ENCODE results near the gene HDAC2. TPM values are rescaled to one million over a fixed set of nuclear protein-coding genes. Genes with fewer than 3 reads are reported as not detected.
A peak's percentile ranks its signal among the peaks of the same experiment; 100 is the strongest.
"Not testable (repeated sequence)": the region's sequence is repeated elsewhere in the genome, so short reads cannot be mapped to it uniquely, and the experiment has no call there.

Gene HDAC2
- total RNA-seq, 2 experiments from 2014 or later, result 115 to 125 TPM

GRCh38 chr6:113989675-113990074, 18.7 kb upstream of the HDAC2 start:
- Mint-ChIP-seq H3K36me3 (no peaks in the 10 kb centered on the region), H3K27ac (no peak overlapping the region), H3K4me1 (no peaks in the 10 kb centered on the region), H3K27me3 (peaks cover 8% of the 10 kb centered on the region), H3K9me3 (no peaks in the 10 kb centered on the region), H3K4me3 (no peak overlapping the region)
- no peak for DNase-seq

GRCh38 chr6:113982675-113983074, 11.7 kb upstream of the HDAC2 start:
- not testable (repeated sequence) for H3K4me1 Mint-ChIP-seq, H3K4me3 Mint-ChIP-seq, H3K27ac Mint-ChIP-seq, H3K36me3 Mint-ChIP-seq, DNase-seq, H3K27me3 Mint-ChIP-seq, H3K9me3 Mint-ChIP-seq

- Mint-ChIP-seq H3K4me1 (no peaks in the 10 kb centered on the region), H3K27me3 (peaks cover 4% of the 10 kb centered on the region), H3K9me3 (no peaks in the 10 kb centered on the region), H3K4me3 (no peak overlapping the region), H3K36me3 (no peaks in the 10 kb centered on the region), H3K27ac (no peak overlapping the region)
- DNase-seq, result no peak
Observed at GRCh38 chr6:113982055-113982550, 11.2 kb upstream of the HDAC2 start.

DNA sequence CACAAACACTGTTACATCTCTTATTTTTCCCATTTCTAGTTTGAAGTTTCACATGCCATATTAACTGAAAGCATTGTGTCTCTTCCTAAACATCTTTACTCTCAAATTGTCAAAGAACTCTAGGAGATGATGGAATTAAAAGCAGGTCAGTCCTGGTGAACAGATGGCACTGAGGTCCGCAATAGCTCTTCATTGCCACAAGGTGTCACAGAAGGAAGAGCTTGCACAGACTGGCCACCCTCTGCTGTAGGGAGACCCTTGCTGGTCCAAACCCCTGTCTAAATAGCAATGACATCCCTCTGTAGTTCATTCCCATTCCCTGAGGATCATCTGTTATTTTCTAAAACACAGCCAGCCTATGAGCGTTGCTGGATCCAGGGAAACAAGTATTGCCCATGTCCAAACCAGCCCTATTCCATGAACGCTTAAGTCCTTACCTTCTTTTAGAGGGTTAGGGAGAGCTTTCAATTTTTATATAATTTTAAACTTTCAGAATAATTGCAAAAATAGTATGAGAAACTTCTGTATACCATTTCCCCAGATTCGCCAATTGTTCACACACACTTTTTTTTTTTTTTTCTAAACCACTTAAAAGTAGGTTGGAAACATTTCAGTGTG, 10.1 kb upstream of the HDAC2 start:
- H3K36me3 Mint-ChIP-seq, result no peaks in the 10 kb centered on the region
- DNase-seq, result no peak
- peaks cover 4% of the 10 kb centered on the region for H3K27me3 Mint-ChIP-seq

DNA sequence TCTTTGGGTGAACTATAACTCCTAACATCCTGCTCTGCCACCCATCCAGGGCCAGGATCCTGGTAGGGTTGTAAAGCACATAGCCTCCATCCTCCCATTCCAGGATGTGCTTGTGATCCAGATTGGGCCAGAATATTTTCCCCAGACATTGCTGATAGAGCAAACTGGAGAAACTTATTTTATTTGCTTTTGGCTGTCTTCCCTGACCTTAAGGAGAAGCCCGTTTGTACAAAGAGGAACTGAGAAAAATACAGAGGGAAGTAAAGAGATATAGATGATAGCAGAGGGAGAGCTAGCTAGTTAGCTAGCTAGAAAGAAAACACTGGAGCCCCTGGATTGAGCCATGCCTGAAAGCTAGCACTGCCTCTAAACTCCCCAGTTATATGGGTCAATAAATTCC, 9.0 kb upstream of the HDAC2 start:
- no peak for DNase-seq
- Mint-ChIP-seq H3K4me3 (no peak overlapping the region), H3K9me3 (no peaks in the 10 kb centered on the region), H3K4me1 (no peaks in the 10 kb centered on the region), H3K36me3 (no peaks in the 10 kb centered on the region), H3K27ac (no peak overlapping the region), H3K27me3 (peaks cover 4% of the 10 kb centered on the region)

More for the DNA sequence above, 10.1 kb upstream of the HDAC2 start:
- no peak overlapping the region for H3K27ac Mint-ChIP-seq
- H3K9me3 Mint-ChIP-seq, result no peaks in the 10 kb centered on the region
- no peak overlapping the region for H3K4me3 Mint-ChIP-seq
- no peaks in the 10 kb centered on the region for H3K4me1 Mint-ChIP-seq

- no peaks in the 10 kb centered on the region for H3K9me3 Mint-ChIP-seq
- H3K4me1 Mint-ChIP-seq, result no peaks in the 10 kb centered on the region
- H3K27me3 Mint-ChIP-seq, result peaks cover 4% of the 10 kb centered on the region
- H3K27ac Mint-ChIP-seq, result no peak overlapping the region
- no peak for DNase-seq
- no peaks in the 10 kb centered on the region for H3K36me3 Mint-ChIP-seq
- no peak overlapping the region for H3K4me3 Mint-ChIP-seq
Observed at GRCh38 chr6:113978084-113978675, 7.2 kb upstream of the HDAC2 start.

DNA sequence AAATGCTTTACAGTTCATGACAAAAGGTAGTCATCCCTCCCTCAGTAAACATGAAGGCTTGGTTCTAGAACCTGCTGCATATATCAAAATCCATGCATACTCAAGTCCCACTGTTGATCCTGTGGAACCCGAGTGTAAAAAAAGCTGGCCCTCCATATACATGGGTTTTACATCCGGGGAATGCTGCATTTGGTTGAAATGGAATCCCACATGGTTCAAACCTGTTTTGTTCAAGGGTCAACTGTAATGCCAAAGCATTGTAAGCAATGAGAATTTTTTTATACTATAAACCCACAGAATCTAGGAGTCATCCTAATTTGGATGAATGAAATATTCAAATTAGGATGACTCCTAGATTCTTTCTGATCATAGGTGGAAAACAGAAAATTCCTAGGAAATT, 5.9 kb upstream of the HDAC2 start:
- no peaks in the 10 kb centered on the region for H3K36me3 Mint-ChIP-seq
- H3K4me1 Mint-ChIP-seq, result peaks cover 8% of the 10 kb centered on the region
- H3K27me3 Mint-ChIP-seq, result peaks cover 4% of the 10 kb centered on the region
- DNase-seq, result no peak
- H3K9me3 Mint-ChIP-seq, result no peaks in the 10 kb centered on the region
- H3K4me3 Mint-ChIP-seq, result no peak overlapping the region
- no peak overlapping the region for H3K27ac Mint-ChIP-seq

DNA sequence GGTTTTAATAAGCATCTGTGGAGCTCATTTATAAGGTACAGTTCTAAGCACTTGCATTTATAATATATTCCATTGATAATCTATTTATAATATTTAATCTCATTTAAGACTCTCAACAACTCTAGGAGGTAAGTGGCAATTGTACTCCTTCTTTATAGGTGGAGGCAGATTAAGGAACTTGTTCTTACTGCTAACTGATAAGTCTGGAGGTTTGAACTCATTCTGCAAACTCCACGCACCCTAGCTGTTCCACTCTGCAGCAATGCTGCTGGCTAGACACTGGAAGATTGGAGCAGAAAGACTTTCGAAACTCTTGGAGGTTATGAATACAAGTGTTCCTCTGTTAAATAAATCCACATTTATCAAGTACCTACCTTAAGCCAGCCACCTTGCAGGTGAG, 793 bp upstream of the HDAC2 start:
- peak overlapping the region; percentile 94 for H3K4me3 Mint-ChIP-seq
- H3K9me3 Mint-ChIP-seq, result no peaks in the 10 kb centered on the region
- no peak for DNase-seq
- peak overlapping the region; percentile 98 for H3K27ac Mint-ChIP-seq
- no peaks in the 10 kb centered on the region for H3K27me3 Mint-ChIP-seq
- H3K36me3 Mint-ChIP-seq, result peaks cover 9% of the 10 kb centered on the region
- peaks cover 30% of the 10 kb centered on the region for H3K4me1 Mint-ChIP-seq

DNA sequence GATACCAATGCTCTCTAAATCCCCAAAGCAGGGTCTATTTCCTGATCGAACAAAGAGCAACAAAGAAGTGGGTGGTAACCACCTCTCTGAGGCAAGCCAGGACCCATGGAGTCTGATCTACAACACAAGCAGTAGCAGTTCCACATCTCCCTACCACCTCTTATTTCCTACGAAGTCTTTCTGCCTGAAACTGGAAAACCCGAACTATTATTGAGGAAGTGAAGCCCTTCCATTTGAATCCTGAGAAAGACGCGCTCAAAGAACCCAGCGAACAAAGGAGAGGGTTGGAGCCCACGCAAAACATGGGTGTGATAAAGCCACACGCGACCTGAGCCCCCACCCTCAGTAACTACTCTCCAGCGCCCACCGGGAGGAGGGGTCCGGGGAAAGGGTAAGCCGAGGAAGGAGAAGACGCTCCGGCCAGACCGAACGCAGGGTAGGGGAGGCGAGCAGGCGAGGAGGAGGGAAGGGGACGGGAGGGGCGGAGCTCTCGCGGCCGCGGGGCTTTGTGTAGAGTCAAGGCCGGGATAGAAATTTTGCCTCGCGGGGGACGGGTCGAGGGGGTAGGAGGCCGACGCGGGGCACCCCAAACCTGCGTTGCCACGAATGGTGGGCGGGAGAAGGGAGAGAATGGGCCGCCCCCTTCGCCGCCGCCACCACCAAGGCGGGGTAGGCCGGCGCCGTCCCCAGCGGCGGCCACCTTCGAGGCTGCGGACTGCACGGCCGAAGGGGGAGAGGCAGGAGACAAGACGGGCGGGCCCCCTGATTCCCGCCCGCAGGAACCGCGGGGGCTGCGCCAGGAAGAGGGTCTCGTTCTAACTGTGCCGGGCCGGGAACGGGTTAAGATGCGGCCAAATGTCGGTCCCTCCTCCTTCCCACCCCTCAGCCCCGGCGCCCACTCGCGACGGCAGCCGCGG, 802 bp downstream of the HDAC2 start:
- H3K4me1 Mint-ChIP-seq, result peaks cover 34% of the 10 kb centered on the region
- peak overlapping the region; percentile 94 for H3K4me3 Mint-ChIP-seq
- H3K9me3 Mint-ChIP-seq, result no peaks in the 10 kb centered on the region
- H3K36me3 Mint-ChIP-seq, result peaks cover 12% of the 10 kb centered on the region
- no peaks in the 10 kb centered on the region for H3K27me3 Mint-ChIP-seq
- H3K27ac Mint-ChIP-seq, result peak overlapping the region; percentile 84
- peak; percentile 56 for DNase-seq

- peaks cover 45% of the 10 kb centered on the region for H3K4me1 Mint-ChIP-seq
Observed at GRCh38 chr6:113968472-113968871, 2.5 kb downstream of the HDAC2 start.

DNA sequence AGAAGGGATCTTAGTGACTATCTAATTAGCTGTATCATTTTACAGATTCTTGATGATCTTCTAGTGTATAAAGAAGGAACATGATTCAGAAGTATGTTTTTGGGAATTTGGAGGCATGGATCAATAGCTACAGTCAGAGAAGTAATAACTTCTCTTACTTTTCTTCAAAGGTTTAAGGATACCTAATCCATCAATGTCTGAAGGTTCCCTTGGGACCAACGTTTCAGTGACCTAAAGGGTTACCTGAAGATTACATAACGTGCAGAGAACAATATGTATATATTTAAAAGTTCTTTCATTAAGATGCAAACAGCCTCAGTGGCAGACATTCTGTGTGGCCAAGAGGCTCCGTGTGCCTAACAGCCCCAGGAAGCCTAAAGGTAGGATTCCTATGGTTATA, 3.2 kb downstream of the HDAC2 start:
- Mint-ChIP-seq H3K9me3 (no peaks in the 10 kb centered on the region), H3K27me3 (no peaks in the 10 kb centered on the region), H3K27ac (no peak overlapping the region), H3K36me3 (peaks cover 18% of the 10 kb centered on the region), H3K4me1 (peaks cover 45% of the 10 kb centered on the region), H3K4me3 (peak overlapping the region; percentile 9)
- no peak for DNase-seq

More at GRCh38 chr6:113968472-113968871, 2.5 kb downstream of the HDAC2 start:
- H3K27ac Mint-ChIP-seq, result no peak overlapping the region
- peak overlapping the region; percentile 94 for H3K4me3 Mint-ChIP-seq
- no peak for DNase-seq
- no peaks in the 10 kb centered on the region for H3K9me3 Mint-ChIP-seq
- no peaks in the 10 kb centered on the region for H3K27me3 Mint-ChIP-seq
- H3K36me3 Mint-ChIP-seq, result peaks cover 18% of the 10 kb centered on the region

GRCh38 chr6:113960795-113961194, 10.2 kb downstream of the HDAC2 start:
- DNase-seq, result no peak
- no peak overlapping the region for H3K4me3 Mint-ChIP-seq
- peaks cover 27% of the 10 kb centered on the region for H3K4me1 Mint-ChIP-seq
- no peaks in the 10 kb centered on the region for H3K27me3 Mint-ChIP-seq
- no peaks in the 10 kb centered on the region for H3K9me3 Mint-ChIP-seq
- no peak overlapping the region for H3K27ac Mint-ChIP-seq
- peaks cover 17% of the 10 kb centered on the region for H3K36me3 Mint-ChIP-seq

DNA sequence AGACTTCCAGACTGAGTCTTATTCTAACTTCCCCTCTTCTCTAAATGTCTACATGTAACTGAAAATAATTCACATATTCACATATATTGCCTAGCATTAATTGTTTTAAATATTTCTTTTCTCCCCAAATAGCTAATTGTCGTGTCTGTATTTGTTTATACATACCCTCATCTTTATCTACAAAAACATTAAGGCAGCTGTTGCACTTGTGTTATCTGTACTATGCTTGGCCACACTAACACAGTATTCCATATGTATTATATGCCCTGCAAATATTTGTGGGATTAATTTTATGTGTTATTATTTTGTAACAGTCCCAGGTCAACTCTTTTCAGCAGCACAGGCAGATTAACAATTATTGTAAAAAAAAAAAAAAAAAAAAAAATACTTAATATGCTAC, 11.7 kb downstream of the HDAC2 start:
- Mint-ChIP-seq H3K27ac (no peak overlapping the region), H3K27me3 (no peaks in the 10 kb centered on the region)

GRCh38 chr6:113954653-113955052, 16.3 kb downstream of the HDAC2 start:
- no peaks in the 10 kb centered on the region for H3K9me3 Mint-ChIP-seq
- no peak for DNase-seq
- peaks cover under 1% of the 10 kb centered on the region for H3K4me1 Mint-ChIP-seq
- H3K36me3 Mint-ChIP-seq, result peaks cover 20% of the 10 kb centered on the region
- no peak overlapping the region for H3K4me3 Mint-ChIP-seq
- H3K27ac Mint-ChIP-seq, result no peak overlapping the region
- H3K27me3 Mint-ChIP-seq, result no peaks in the 10 kb centered on the region

More for the DNA sequence above, 11.7 kb downstream of the HDAC2 start:
- Mint-ChIP-seq H3K36me3 (peaks cover 14% of the 10 kb centered on the region), H3K9me3 (no peaks in the 10 kb centered on the region), H3K4me1 (peaks cover 17% of the 10 kb centered on the region), H3K4me3 (no peak overlapping the region)
- no peak for DNase-seq

DNA sequence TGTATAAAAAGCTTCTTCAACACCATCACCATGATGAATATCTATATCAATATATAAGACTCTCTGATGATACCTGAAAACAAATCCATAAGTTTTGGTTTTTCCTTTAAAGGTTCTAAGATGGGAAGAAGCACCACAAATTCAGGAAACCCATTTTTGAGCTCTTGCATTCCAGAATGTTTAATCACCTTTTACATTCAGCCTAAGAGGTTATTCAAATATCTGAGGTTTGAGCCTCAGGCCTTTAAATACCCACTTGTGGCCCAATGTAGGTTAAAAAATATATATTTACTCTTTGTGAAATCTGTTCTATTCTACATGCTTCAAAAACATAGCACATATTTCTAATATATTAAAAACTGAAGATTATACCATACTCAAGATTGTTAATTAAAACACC, 17.6 kb downstream of the HDAC2 start:
- Mint-ChIP-seq H3K27ac (no peak overlapping the region), H3K4me3 (no peak overlapping the region), H3K36me3 (peaks cover 17% of the 10 kb centered on the region), H3K4me1 (no peaks in the 10 kb centered on the region), H3K9me3 (no peaks in the 10 kb centered on the region), H3K27me3 (no peaks in the 10 kb centered on the region)
- no peak for DNase-seq

All from activated naive CD8-positive, alpha-beta T cell treated with anti-CD3 and anti-CD28 coated beads for 36 hours (primary cell).